Brain pericyte (primary cell): ENCODE results near the gene NRXN3.

Experiments
- DNase-seq: peaks from one replicate; pipeline ENCODE4 v3.0.0-alpha.2; 2012; ENCODE audit warnings: low read depth, low spot score

The NRXN3 gene

GRCh38 chr14:79571366-79571765 lies 1401.2 kb downstream of the NRXN3 start:
- DNase-seq: no peak

GRCh38 chr14:79573486-79573885 lies 1403.3 kb downstream of the NRXN3 start:
- DNase-seq: no peak

GRCh38 chr14:79575032-79575431 lies 1404.9 kb downstream of the NRXN3 start:
- DNase-seq: no peak

GRCh38 chr14:79576424-79576823 lies 1406.3 kb downstream of the NRXN3 start:
- DNase-seq: no peak

- DNase-seq: no peak
These were observed 1408.3 kb downstream of the NRXN3 start for GRCh38 chr14:79578470-79578869.

GRCh38 chr14:79580414-79580813 lies 1410.2 kb downstream of the NRXN3 start:
- DNase-seq: no peak

- DNase-seq: no peak
These were observed 1410.7 kb downstream of the NRXN3 start for GRCh38 chr14:79580906-79581305.

GRCh38 chr14:79581912-79582576 lies 1411.9 kb downstream of the NRXN3 start:
- no peak for DNase-seq

- DNase-seq: no peak
These were observed 1413.7 kb downstream of the NRXN3 start for GRCh38 chr14:79583738-79584408.

- peak; percentile 30 for DNase-seq
These were observed 1414.5 kb downstream of the NRXN3 start for GRCh38 chr14:79584679-79585078.

GRCh38 chr14:79585845-79586244 lies 1415.7 kb downstream of the NRXN3 start:
- no peak for DNase-seq

GRCh38 chr14:79586416-79586815 lies 1416.2 kb downstream of the NRXN3 start:
- no peak for DNase-seq

- DNase-seq: no peak
These were observed 1416.9 kb downstream of the NRXN3 start for GRCh38 chr14:79586989-79587598.

- DNase-seq: no peak
These were observed 1417.7 kb downstream of the NRXN3 start for GRCh38 chr14:79587875-79588274.

GRCh38 chr14:79588398-79588797 lies 1418.2 kb downstream of the NRXN3 start:
- DNase-seq: no peak

- DNase-seq: no peak
These were observed 1426.4 kb downstream of the NRXN3 start for GRCh38 chr14:79596551-79596950.

- no peak for DNase-seq
These were observed 1427.4 kb downstream of the NRXN3 start for GRCh38 chr14:79597566-79597965.

- peak; percentile 24 for DNase-seq
These were observed 1428.2 kb downstream of the NRXN3 start for GRCh38 chr14:79598339-79598738.

- DNase-seq: no peak
These were observed 1429.1 kb downstream of the NRXN3 start for GRCh38 chr14:79599239-79599638.

- no peak for DNase-seq
These were observed 1430.2 kb downstream of the NRXN3 start for GRCh38 chr14:79600406-79600805.

- DNase-seq: no peak
These were observed 1431.4 kb downstream of the NRXN3 start for GRCh38 chr14:79601579-79601978.

GRCh38 chr14:79602045-79602444 lies 1431.9 kb downstream of the NRXN3 start:
- no peak for DNase-seq

- no peak for DNase-seq
These were observed 1432.6 kb downstream of the NRXN3 start for GRCh38 chr14:79602742-79603141.
